ENCODE measurements around the gene NHSL2.
A peak's percentile ranks its signal among the peaks of the same experiment; 100 is the strongest.
"Not testable (repeated sequence)": the region's sequence is repeated elsewhere in the genome, so short reads cannot be mapped to it uniquely, and the experiment has no call there.

The NHSL2 gene

GRCh38 chrX:72130156-72130761, 219.6 kb downstream of the NHSL2 start:
- no peak for DNase-seq (ENCODE audit: low read depth)

GRCh38 chrX:72130762-72131250, 220.2 kb downstream of the NHSL2 start:
- no peak for DNase-seq (ENCODE audit: low read depth)

- peak; percentile 21 for DNase-seq (ENCODE audit: low read depth)
Measured at GRCh38 chrX:72131317-72132294, 221.0 kb downstream of the NHSL2 start, which contains the start of gene RTL5. Gene RTL5 (minus strand): TSS chrX:72131915.

GRCh38 chrX:72132456-72132855, 221.8 kb downstream of the NHSL2 start:
- no peak for DNase-seq (ENCODE audit: low read depth)

- DNase-seq (ENCODE audit: low read depth), result no peak
Measured at GRCh38 chrX:72133851-72134546, 223.4 kb downstream of the NHSL2 start.

GRCh38 chrX:72137846-72138495, 227.3 kb downstream of the NHSL2 start:
- no peak for DNase-seq (ENCODE audit: low read depth)

- DNase-seq (ENCODE audit: low read depth), result no peak
Measured at GRCh38 chrX:72139538-72139937, 228.9 kb downstream of the NHSL2 start.

- DNase-seq (ENCODE audit: low read depth), result no peak
Measured at GRCh38 chrX:72141372-72142004, 230.8 kb downstream of the NHSL2 start.

GRCh38 chrX:72142094-72142793, 231.6 kb downstream of the NHSL2 start:
- no peak for DNase-seq (ENCODE audit: low read depth)

GRCh38 chrX:72142794-72143608, 232.4 kb downstream of the NHSL2 start:
- DNase-seq (ENCODE audit: low read depth), result no peak

GRCh38 chrX:72143609-72143907, 232.9 kb downstream of the NHSL2 start:
- no peak for DNase-seq (ENCODE audit: low read depth)

- no peak for DNase-seq (ENCODE audit: low read depth)
Measured at GRCh38 chrX:72145181-72145580, 234.5 kb downstream of the NHSL2 start.

GRCh38 chrX:72146527-72146926, 235.9 kb downstream of the NHSL2 start:
- no peak for DNase-seq (ENCODE audit: low read depth)

- no peak for DNase-seq (ENCODE audit: low read depth)
Measured at GRCh38 chrX:72158773-72159172, 248.1 kb downstream of the NHSL2 start.

GRCh38 chrX:72159769-72160168, 249.1 kb downstream of the NHSL2 start:
- no peak for DNase-seq (ENCODE audit: low read depth)

GRCh38 chrX:72165551-72165950, 254.9 kb downstream of the NHSL2 start:
- no peak for DNase-seq (ENCODE audit: low read depth)

- DNase-seq (ENCODE audit: low read depth), result peak; percentile 14
Measured at GRCh38 chrX:72169008-72169728, 258.5 kb downstream of the NHSL2 start.

- not testable (repeated sequence) for DNase-seq (ENCODE audit: low read depth)
Measured at GRCh38 chrX:72176289-72176688, 265.6 kb downstream of the NHSL2 start.

GRCh38 chrX:72176981-72177380, 266.3 kb downstream of the NHSL2 start:
- no peak for DNase-seq (ENCODE audit: low read depth)
